Esophagus squamous epithelium (tissue), 4 donors: ENCODE data around the gene PPP2R5C.

Experiments
- POLR2A ChIP-seq, 4 donors: fragments of 450-650 bp; IDR thresholded peaks; one replicate each; pipeline ENCODE4 v1.6.1; 2017; ENCODE audit warnings: antibody characterized with exemption in 4 of 4, mild to moderate bottlenecking in 4 of 4, moderate library complexity in 3 of 4
- TF ChIP-seq, protein P1 (sequence below), 6 experiments: fragments of 450-650 bp in 4 of 6; fragments of 200-600 bp in 2 of 6; sonication (generic) in 2 of 6; IDR thresholded peaks; one replicate each; pipeline ENCODE4 v1.5.1; 2016 to 2019; ENCODE audit warnings: antibody characterized with exemption in 6 of 6, mild to moderate bottlenecking in 4 of 6, moderate library complexity in 4 of 6

DNA sequence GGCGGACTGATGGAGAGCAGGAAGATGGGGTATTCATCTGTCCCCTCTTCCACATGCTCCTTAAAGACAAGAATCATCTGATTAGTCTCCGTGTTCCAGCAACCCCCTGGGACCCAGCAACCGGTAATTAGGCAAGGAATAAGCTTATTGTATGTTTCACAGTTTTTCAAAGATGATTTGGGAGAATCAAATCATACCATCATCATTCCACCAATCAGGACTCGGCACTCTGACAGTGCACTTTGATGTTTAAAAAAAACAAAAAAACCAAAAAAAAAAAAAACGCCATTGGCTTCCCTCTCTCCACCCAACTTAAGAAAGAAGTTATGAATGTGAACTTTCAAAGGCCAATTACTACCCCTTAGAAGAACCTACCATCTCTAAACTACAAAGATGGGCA lies 201.5 kb downstream of the PPP2R5C start:
- no peak for TF ChIP-seq POLR2A (IDR thresholded peaks at IDR 0.05)
- TF ChIP-seq, protein P1, sequence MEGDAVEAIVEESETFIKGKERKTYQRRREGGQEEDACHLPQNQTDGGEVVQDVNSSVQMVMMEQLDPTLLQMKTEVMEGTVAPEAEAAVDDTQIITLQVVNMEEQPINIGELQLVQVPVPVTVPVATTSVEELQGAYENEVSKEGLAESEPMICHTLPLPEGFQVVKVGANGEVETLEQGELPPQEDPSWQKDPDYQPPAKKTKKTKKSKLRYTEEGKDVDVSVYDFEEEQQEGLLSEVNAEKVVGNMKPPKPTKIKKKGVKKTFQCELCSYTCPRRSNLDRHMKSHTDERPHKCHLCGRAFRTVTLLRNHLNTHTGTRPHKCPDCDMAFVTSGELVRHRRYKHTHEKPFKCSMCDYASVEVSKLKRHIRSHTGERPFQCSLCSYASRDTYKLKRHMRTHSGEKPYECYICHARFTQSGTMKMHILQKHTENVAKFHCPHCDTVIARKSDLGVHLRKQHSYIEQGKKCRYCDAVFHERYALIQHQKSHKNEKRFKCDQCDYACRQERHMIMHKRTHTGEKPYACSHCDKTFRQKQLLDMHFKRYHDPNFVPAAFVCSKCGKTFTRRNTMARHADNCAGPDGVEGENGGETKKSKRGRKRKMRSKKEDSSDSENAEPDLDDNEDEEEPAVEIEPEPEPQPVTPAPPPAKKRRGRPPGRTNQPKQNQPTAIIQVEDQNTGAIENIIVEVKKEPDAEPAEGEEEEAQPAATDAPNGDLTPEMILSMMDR (IDR thresholded peaks at IDR 0.05) = no peak
